GM21360 (cell line): Measurements from ENCODE around the gene HES4.

Experiments
- ATAC-seq: cut with Tn5 transposase; IDR thresholded peaks from one replicate; pipeline ENCODE4 v1.9.1; 2021; ENCODE audit warnings: mild to moderate bottlenecking, moderate library complexity; ENCODE audit not compliant: unreplicated experiment

Gene HES4

GRCh38 chr1:953524-954320 lies 46.2 kb downstream of the HES4 start:
- no peak for ATAC-seq

GRCh38 chr1:952603-953002 lies 47.3 kb downstream of the HES4 start:
- no peak for ATAC-seq

GRCh38 chr1:952201-952600 lies 47.7 kb downstream of the HES4 start:
- ATAC-seq, result no peak

GRCh38 chr1:951364-951763 lies 48.5 kb downstream of the HES4 start:
- no peak for ATAC-seq

- no peak for ATAC-seq
These were observed 49.0 kb downstream of the HES4 start for GRCh38 chr1:950881-951280.

GRCh38 chr1:950268-950667 lies 49.6 kb downstream of the HES4 start:
- no peak for ATAC-seq
